GM19467 (cell line): Measurements from ENCODE around the gene MTPN.
A peak's percentile ranks its signal among the peaks of the same experiment; 100 is the strongest.

ENCODE experiments used
- ATAC-seq: cut with Tn5 transposase; IDR thresholded peaks from one replicate; pipeline ENCODE4 v1.9.1; 2021; ENCODE audit warnings: mild to moderate bottlenecking, moderate library complexity; ENCODE audit not compliant: unreplicated experiment

MTPN gene

GRCh38 chr7:135958173-135958572 lies 19.0 kb downstream of the MTPN start:
- no peak for ATAC-seq

GRCh38 chr7:135957627-135958026 lies 19.5 kb downstream of the MTPN start:
- ATAC-seq = no peak

- ATAC-seq = no peak
Observed at GRCh38 chr7:135956393-135956792, 20.8 kb downstream of the MTPN start.

- no peak for ATAC-seq
Observed at GRCh38 chr7:135950972-135951371, 26.2 kb downstream of the MTPN start.

- ATAC-seq = no peak
Observed at GRCh38 chr7:135950429-135950828, 26.7 kb downstream of the MTPN start.

GRCh38 chr7:135946289-135947055 lies 30.7 kb downstream of the MTPN start:
- ATAC-seq = no peak

GRCh38 chr7:135944753-135945152 lies 32.4 kb downstream of the MTPN start:
- ATAC-seq = no peak

- no peak for ATAC-seq
Observed at GRCh38 chr7:135943134-135943879, 33.9 kb downstream of the MTPN start.

- ATAC-seq = peak; percentile 65
Observed at GRCh38 chr7:135942614-135943013, 34.5 kb downstream of the MTPN start.

- ATAC-seq = no peak
Observed at GRCh38 chr7:135940077-135941075, 36.8 kb downstream of the MTPN start.

- no peak for ATAC-seq
Observed at GRCh38 chr7:135939261-135939812, 37.8 kb downstream of the MTPN start.

- no peak for ATAC-seq
Observed at GRCh38 chr7:135938563-135938962, 38.6 kb downstream of the MTPN start.

- ATAC-seq = no peak
Observed at GRCh38 chr7:135938086-135938485, 39.1 kb downstream of the MTPN start.

- ATAC-seq = no peak
Observed at GRCh38 chr7:135936497-135937217, 40.5 kb downstream of the MTPN start.

GRCh38 chr7:135934651-135935050 lies 42.5 kb downstream of the MTPN start:
- ATAC-seq = no peak

- ATAC-seq = no peak
Observed at GRCh38 chr7:135933509-135934188, 43.5 kb downstream of the MTPN start.

- no peak for ATAC-seq
Observed at GRCh38 chr7:135932131-135932530, 45.0 kb downstream of the MTPN start.

- ATAC-seq = no peak
Observed at GRCh38 chr7:135930565-135931461, 46.3 kb downstream of the MTPN start.

- ATAC-seq = no peak
Observed at GRCh38 chr7:135929722-135930141, 47.4 kb downstream of the MTPN start.
